ENCODE results near the gene CFAP161.

GRCh38 chr15:81111018-81111417 is 23.1 kb upstream of the CFAP161 start:
- TF ChIP-seq CTCF (IDR thresholded peaks at IDR 0.05; ENCODE audit: low read depth, low read length, poor library complexity, severe bottlenecking) (no peak), EZH2phosphoT487 (IDR thresholded peaks at IDR 0.05; ENCODE audit: borderline replicate concordance, low read length) (no peak)
